ENCODE data around the gene RILP. TPM values are rescaled to one million over a fixed set of nuclear protein-coding genes. Genes with fewer than 3 reads are reported as not detected.
A peak's percentile ranks its signal among the peaks of the same experiment; 100 is the strongest.

The RILP gene
- total RNA-seq, 2 donors from 2014 or later: 38.6 to 60.7 TPM

DNA sequence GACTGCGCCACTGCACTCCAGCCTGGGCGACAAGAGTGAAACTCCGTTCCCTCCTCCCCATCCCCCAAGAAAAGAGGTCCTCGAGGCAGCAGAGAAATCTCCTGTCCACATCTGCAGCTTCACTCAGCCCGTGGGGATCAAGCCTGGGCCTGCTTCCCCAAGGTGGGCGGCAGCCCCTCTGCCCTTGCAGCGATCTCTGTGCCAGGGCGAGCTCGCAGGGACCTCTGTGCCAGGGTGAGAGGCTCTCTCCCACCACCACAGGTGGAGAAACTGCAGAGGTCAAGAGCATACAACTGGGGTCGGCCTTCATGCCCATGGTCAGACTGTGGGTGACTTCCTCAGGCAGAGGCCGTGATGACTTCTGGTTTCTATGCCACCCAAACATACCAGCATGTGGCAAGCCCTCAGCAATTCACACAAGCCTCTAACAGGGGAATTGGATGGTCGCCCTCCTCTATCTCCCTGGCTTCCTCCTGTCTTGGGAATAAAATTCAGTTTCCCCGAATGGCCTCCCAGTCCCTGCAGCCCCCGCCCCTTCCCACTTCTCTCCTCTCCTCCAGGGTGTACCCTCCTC lies 26.5 kb downstream of the RILP start:
- no peaks in the 10 kb centered on the region for H3K27me3 ChIP-seq
- TF ChIP-seq, protein P1, sequence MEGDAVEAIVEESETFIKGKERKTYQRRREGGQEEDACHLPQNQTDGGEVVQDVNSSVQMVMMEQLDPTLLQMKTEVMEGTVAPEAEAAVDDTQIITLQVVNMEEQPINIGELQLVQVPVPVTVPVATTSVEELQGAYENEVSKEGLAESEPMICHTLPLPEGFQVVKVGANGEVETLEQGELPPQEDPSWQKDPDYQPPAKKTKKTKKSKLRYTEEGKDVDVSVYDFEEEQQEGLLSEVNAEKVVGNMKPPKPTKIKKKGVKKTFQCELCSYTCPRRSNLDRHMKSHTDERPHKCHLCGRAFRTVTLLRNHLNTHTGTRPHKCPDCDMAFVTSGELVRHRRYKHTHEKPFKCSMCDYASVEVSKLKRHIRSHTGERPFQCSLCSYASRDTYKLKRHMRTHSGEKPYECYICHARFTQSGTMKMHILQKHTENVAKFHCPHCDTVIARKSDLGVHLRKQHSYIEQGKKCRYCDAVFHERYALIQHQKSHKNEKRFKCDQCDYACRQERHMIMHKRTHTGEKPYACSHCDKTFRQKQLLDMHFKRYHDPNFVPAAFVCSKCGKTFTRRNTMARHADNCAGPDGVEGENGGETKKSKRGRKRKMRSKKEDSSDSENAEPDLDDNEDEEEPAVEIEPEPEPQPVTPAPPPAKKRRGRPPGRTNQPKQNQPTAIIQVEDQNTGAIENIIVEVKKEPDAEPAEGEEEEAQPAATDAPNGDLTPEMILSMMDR (IDR thresholded peaks at IDR 0.05): no peak
- H3K27ac ChIP-seq: no peak overlapping the region
- H3K36me3 ChIP-seq: no peaks in the 10 kb centered on the region
- peaks cover 0 to 9% of the 10 kb centered on the region in 2 donors for H3K4me1 ChIP-seq
- no peak overlapping the region for H3K4me3 ChIP-seq
- no peaks in the 10 kb centered on the region for H3K9me3 ChIP-seq
- no peak for DNase-seq (ENCODE audit: low spot score)

DNA sequence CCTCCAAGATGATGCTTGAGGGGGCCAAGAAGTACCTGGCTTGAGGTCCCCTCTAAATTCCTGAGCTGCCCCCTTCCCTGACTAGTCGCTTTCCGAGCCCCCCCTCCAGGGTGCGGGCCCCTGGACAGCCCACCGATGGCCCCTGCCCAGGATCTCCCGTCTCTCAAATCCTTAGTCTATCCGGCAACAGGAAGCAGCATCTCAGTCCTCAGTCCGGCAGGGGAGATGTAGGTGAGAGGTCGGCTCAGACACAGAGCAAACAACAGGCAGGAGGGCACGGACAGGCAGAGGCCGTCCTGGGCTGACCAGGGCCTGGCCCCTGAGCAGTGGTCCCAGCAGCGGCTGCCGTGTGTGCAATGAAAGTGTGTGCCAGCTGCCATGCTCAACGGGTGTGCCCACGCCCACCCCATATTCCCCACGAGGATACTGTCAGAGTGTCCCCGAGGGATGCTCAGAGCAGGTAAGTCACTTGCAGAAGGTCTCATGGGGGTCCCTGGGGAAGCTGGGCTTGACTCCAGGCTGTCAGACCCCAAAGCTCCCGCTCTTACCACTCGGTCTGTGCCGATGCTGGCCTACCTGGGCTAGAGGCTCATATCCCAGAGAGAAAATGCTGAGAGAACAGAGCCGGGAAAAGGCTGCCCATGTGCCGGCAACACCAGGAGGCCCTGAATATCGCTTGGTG lies 28.3 kb downstream of the RILP start:
- Histone ChIP-seq H3K9me3 (no peaks in the 10 kb centered on the region), H3K27ac (no peak overlapping the region), H3K4me3 (no peak overlapping the region), H3K4me1 (no peaks in the 10 kb centered on the region), H3K36me3 (no peaks in the 10 kb centered on the region), H3K27me3 (no peaks in the 10 kb centered on the region)
- TF ChIP-seq, protein P1 (IDR thresholded peaks at IDR 0.05): no peak
- DNase-seq (ENCODE audit: low spot score): no peak

DNA sequence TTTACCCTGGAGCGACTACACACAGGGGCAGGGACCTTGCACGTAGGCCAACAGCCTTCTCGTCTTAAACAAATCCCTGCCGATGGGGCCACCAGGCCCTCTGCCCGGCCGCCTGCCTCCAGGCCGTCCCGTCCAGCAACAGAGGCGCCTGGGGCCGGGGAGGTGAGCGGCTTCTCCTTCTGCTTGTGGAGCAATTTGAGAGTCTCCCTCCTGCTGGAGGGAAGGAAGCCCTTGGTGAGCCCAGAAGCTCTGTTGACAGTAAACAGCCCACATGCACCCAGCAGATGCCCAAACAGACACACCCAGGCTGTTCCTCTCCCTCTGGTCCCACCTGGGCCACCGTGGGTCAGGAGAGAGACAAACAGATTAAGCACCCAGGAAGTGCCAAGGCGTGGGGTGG lies 29.2 kb downstream of the RILP start:
- no peak overlapping the region for H3K4me3 ChIP-seq
- no peaks in the 10 kb centered on the region for H3K27me3 ChIP-seq
- H3K36me3 ChIP-seq: no peaks in the 10 kb centered on the region
- H3K27ac ChIP-seq: no peak overlapping the region
- DNase-seq (ENCODE audit: low spot score): no peak
- no peaks in the 10 kb centered on the region for H3K9me3 ChIP-seq
- TF ChIP-seq, protein P1 (IDR thresholded peaks at IDR 0.05): no peak
- no peaks in the 10 kb centered on the region for H3K4me1 ChIP-seq

DNA sequence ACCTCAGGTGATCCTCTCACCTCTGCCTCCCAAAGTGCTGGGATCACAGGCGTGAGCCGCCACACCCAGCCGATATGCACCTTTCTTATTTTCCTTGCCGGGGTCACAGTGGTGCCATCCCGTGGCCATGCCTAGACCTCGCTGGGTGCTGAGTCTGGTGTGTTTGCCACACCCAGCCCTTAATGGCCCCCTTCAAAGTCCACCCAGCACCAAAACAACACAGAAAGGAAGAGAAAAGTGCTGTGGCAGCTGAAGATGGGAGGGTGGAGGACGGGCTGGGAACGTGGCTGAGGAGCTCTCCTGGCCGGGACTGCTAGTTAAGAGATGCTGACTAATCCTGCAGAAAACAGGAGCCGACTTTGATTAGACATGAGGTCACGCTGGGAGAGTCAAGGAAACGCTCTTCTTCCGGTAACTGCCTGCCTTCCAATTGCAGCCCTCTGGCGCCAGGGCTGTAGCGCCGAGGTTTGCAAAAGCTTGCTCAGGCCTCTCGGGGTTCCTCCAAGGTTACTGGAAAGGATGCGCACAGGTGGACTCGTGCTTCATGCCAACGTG lies 32.0 kb downstream of the RILP start:
- Histone ChIP-seq H3K36me3 (no peaks in the 10 kb centered on the region), H3K27me3 (no peaks in the 10 kb centered on the region), H3K9me3 (no peaks in the 10 kb centered on the region), H3K27ac (peak overlapping the region in 1 of 2 donors; percentile 31), H3K4me1 (peaks cover 0 to 4% of the 10 kb centered on the region in 2 donors), H3K4me3 (no peak overlapping the region)
- peak; percentile 85 for DNase-seq (ENCODE audit: low spot score)
- TF ChIP-seq, protein P1 (IDR thresholded peaks at IDR 0.05): no peak

DNA sequence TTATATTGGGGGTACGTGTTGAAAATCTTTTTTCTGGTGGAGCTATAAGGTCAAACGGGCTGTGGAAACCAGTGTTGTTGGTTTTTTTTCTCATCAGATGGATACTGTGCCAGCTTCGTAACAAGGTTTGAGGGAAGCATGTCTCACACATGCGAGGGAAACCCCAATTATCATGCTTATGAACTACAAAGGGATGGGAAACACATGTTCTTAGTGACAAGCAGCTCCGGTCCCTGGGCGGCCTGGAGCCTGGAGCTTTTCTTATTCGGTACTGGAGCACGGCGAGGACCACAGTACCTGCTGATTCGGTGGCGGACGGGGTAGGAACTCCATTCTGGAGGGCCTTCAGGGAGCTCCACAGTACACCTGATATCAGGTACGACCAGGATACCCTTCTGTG lies 33.6 kb downstream of the RILP start:
- Histone ChIP-seq H3K27ac (no peak overlapping the region), H3K4me3 (no peak overlapping the region), H3K9me3 (no peaks in the 10 kb centered on the region), H3K36me3 (no peaks in the 10 kb centered on the region), H3K4me1 (peaks cover 0 to 4% of the 10 kb centered on the region in 2 donors), H3K27me3 (no peaks in the 10 kb centered on the region)
- TF ChIP-seq, protein P1 (IDR thresholded peaks at IDR 0.05): no peak
- DNase-seq (ENCODE audit: low spot score): no peak
